Stimulated activated CD4-positive, alpha-beta T cell treated with anti-CD3 and anti-CD28 coated beads, Interleukin-4, amount 100 ng/mL, for 48 hours (primary cell): Measurements from ENCODE around the gene FNDC3B.

Experiments used
- DNase-seq, 2 donors: peaks; one replicate each; pipeline ENCODE4 v3.0.0-alpha.2; 2020; ENCODE audit warnings: low read depth in 2 of 2

The FNDC3B gene

DNA sequence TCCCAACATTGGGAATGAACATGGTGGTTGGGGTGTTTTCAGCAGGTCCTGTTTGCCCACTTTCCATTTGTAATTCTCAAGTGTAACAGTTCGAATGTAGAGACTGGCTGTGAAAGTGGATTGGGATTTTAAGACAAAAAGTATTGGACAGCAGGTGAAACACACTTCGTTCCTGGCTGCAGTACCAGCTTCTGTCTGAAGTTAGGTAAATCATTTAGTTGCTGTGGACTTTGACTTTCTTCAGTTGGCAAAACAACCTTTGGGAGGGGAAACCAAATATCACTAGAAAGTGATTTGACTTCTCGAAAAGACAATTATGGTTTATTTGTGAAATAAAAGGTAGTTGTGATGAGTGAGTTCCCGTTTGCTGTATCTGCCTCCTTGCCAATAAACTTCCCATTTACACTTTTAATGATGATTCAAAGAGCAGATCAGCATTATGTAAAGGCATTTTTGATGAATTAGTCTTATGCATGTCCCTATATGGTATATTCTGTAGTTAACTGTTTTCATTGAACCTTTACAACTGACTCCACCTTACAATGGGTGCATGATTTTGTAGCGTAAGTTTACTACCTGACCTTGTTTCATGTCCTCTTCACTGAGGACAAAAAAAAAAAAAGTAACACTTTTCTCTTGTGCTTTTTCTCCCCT is 34.0 kb downstream of the FNDC3B start:
- no peak for DNase-seq

DNA sequence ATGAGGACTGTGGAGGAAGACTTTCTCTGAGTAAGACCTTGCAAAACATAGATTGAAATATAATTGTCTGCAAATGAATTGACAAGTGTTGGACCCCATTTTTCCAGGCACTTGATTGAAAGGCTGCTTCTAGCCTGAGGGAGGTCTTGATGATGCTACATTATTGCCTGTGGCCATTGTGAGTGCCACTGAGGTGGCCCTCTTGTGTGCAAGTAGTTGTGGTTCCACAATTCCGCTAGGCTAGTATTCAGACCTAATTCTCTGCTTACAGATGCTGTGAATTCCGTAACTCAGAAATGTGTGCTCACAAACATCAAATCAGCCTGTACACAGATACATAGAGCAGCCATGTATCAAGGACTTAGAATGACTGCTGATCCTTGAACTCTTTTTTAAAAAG is 34.7 kb downstream of the FNDC3B start:
- DNase-seq, result no peak

DNA sequence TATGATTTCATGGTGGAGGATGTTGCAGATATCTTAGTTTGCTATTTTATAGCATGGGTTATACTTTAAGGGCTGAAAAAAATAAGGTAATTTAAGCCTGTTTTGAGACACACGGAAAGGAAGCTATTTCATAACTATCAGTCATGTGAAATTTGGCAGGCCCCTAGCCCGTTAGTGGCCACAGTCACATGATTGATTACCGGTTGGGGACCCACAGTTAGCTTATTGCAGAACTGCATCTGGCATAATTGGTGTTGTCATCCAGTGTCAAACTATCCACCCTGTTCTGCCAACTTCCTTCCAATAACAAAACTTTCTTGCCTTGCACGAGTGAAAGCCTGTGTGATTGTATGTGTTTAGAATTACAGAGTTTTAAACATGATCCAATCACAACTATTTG is 35.2 kb downstream of the FNDC3B start:
- no peak for DNase-seq

DNA sequence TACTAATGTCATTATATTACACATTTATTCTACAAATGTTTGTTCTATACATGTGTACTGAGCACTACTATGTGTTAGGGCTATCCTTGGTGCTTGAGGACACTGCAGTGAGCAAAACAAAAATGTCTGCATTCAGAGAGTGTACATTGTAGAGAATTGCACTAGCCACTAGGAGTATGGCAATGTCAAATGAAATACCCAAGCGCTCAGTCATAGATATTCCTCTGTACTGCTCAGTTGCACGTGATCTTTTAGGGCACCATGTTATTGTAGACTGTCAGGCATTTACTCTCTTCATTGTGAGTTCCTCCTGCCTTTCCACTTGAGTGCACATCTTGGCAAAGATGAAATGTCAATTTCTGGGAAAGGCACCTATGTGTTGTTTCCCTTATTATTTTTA is 36.8 kb downstream of the FNDC3B start:
- no peak for DNase-seq

DNA sequence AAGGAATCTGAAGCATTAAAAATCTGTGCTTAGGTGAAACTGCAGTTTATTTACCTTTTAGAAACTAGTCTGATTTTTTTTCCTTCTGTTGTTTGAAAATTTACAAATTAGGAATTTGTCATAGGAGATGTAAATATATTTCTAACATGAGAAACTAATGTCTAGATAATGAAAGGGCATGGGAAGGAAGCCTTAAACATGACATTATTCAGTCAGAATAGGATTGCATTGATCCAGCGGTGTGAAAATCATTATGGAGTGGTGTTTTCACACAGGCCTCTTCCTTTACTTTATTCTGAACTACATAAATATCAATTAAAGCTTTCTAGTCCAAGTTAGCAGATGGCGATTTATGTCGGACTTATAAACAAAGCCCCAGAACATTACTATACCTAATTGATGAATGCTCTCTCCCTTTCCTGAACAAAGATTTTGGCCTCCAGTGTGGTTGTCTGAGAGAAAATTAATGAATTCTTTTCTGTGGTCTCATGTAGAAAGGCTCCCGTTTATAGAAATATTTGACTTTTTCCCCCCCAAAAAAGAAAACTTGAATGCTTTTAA is 37.9 kb downstream of the FNDC3B start:
- DNase-seq, result no peak

DNA sequence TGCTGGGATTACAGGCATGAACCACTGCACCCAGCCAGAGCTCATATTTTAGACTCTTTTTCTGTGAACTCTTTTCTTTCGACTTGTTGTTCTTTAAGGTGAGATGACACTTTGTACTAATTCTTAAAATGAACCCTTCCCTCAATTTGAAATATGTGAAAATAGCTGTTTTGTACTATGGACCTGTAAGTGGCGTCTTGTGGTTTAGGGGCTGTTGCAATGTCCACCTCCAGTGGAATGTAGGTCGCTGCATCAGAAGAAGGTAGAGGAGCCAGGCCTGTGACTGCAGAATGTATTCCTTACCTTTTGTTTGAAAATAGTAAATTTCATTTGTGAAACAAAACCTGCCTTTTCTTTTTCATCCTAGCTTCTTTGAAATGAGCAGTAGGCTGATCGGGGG is 38.9 kb downstream of the FNDC3B start:
- DNase-seq, result no peak

DNA sequence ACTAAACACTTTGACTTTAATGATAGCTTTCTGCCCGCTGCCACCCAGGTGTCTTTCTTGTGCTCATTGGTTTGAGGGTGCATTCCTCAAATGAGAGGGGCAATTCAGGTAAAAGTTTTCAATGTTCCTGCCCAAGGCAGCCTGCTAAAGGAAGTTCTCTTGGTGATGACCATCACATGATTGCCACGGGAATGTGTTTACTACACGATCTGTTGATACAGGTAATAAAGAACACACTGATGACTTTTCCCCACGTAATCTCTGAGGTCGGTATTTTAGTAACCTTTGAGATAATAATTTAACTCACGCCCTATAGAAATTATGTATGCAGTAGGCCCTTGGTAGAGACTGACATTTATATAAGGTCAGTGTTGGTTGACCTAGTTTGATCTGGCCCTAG is 39.3 kb downstream of the FNDC3B start:
- no peak for DNase-seq

DNA sequence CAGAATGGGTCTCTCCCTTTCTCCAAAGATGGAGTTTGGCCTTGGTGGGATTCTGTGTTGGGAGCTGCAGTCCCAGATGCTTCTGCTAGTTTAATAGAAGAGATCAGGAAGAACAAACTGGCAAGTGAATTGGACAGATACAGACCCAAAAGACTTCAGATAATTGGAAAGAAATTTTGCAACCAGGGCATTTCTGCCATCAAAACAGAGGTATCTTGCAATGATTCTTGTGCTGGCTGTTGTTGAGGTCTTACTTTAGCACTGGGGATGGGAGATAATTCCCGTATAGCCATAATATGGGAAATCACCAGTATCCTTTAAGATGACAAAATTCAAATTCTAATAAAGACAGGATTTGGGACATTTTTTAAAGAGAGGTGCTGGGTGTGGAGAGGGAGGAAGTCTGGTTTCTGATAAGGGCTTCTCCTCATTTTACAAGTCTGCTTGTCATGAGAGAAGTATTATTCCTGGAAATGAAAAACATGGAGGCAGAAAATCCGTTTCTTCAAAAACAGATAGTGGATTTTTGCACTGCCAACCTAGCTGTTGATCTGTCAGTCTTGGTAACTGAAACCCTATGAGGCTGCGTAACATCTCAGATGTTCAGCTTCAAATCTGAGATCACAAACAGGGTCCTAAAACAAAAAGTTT is 40.1 kb downstream of the FNDC3B start:
- no peak for DNase-seq

DNA sequence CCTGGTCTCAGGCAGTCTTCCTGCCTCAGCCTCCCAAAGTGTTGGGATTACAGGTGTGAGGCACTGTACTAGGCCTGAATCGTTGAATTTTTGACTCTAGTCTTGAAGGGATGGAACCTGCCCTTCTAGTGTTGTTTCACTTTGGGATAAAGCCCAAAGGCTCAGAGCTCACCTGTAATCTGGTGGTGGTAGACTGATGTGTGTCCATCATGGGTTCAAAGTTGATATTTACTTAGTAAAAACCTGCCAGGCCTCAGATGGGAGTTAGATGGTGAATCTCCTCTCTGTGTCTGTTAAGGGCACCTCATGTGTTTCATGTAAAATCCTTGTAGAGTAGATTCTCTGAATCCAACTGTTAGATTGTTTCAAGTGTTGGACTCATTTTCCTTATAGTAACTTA is 41.1 kb downstream of the FNDC3B start:
- DNase-seq, result no peak

DNA sequence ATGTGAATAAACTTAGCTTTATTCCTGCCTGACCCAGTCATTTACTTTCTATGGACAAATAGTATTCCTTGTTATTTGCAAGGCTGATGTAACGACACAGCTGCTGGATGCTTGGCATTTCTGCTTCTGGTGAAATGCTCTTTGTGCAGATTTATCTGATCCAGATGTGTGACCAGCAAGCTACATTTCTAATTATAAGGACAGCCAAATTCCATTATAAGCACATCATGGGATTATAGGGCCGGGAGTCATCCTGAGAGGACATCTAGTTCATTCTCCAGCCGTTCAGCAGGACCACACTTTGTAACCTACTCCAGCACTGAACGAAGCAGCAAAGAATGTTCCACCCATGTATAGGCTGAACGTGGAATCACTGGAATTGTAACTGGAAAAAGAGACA is 42.9 kb downstream of the FNDC3B start:
- DNase-seq, result no peak

DNA sequence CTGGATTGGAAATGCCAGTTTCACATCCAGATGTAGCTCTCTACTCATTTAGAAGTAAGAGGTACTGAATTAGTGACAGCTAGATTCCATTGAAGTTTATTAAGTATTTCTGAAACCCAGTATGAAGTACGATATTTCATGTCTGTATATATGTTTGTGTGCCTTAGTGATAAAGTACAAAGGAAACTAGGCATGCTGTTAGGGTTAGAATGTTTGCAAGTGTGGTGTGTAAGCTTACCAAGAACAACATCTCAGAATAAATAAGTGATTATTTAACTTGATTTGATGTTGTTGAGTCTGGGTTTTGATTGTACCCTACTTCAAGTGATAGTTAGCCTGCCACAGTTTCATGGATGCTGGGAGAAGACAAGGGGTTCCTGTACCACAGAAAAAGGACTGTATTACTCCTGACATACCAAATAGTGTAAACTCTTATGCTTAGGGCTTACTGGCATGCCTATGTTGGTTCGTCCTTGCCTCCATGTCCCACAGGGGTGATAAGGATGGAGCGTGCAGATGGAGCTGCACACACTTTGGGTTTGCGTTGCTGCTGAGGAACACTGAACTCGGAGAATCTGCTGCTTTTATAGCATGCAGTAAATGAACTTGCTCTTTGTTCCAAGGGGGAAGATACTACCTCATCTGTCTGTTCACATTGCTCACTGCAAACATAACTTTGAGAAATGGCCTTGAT is 43.6 kb downstream of the FNDC3B start:
- no peak for DNase-seq

DNA sequence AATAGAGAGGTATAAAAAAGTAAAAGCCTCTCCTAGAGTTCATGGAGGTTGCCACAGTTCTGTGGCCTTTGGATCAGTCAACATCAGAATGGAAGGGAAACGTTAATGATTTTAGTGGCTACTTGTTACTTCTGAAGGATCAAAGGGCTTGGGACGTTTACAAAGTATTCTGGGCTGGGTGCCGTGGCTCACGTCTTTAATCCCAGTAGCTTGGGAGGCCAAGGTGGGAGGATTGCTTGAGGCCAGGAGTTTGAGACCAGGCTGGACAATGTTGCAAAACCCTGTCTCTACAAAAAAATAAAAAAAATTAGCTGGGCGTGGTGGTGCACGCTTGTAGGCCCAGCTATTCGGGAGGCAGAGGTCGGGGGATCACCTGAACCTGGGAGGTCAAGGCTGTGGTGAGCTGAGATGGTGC is 44.6 kb downstream of the FNDC3B start:
- DNase-seq, result no peak

DNA sequence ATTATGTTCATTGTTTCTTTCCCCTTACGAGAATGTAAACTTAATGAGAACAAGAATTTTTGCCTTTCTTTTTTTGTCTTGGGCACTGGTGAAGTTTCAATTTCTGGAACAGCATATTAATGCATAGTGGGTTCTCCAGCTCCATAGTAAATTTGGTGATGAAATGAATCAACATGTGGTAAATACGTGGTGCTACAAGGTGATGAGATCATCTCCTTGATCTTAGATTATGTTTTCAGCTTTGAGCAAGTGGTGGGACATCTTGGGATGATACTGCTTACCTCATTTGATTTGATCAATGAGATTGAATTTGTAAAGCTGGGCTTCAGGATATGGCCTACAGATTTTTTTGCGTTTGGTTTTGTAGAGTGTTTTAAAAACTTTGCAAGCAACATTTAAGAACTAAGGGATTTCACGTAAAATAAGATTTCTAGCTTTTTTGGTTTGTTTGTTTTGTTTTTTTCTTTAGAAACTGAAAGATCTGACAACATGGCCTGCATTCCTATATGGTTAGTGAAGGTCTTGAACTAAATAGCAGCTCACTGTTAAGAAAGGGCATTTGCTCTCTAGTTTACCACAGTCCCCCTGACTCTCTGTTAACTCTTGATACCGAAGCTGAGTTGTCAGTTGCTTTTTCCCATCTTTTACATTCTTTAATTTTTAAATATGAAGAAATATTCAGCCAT is 45.6 kb downstream of the FNDC3B start:
- no peak for DNase-seq

DNA sequence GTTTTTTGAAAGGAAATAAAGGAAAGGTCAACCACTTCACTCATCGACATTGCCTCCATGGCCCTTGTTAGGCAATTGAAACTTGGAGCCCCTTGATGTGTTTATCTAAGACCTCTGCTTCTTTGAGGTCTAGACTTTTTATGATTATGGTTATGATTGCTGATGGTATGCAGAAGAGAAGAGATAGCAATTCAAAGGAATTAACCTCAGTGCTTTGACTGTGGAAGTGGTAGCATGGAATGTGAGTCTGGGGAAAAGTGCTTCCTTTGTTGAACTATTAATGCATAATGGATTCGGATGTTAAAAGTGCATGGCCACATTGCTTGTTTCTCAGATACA is 46.1 kb downstream of the FNDC3B start:
- no peak for DNase-seq

DNA sequence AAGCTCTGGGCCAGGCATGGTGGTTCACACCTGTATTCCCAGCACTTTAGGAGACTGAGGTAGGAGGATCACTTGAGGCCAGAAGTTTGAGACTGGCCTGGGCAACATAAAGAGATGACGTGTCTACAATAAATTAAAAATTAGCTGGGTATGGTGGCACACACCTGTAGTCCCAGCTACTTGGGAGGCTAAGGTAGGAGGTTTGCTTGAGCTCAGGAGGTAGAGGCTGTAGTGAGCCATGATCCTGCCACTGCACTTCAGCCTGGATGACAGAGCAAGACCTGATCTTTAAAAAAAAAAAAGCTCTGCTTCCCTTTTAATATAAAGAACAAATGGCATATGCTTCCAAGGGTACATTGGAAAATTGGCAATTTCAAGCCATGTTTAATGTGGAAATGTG is 46.7 kb downstream of the FNDC3B start:
- no peak for DNase-seq

DNA sequence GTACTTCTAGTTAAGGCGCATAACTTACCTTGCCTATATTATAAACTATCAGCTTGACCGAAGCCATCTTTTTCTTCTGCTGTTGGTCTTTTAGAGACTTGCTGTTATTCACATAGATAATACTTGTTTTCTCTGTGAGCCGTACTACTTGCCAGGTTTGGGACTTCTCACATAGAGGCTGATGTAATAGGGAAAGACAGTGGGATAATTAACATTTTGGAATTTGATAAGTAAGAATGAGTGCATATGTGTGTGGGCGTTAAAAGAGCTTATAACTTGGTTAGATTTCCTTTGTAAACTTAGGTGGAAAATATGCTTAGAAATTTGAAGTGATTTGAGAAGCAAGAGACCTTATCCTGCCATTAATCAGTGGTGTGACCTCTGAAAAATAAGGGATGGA is 47.8 kb downstream of the FNDC3B start:
- DNase-seq, result no peak

DNA sequence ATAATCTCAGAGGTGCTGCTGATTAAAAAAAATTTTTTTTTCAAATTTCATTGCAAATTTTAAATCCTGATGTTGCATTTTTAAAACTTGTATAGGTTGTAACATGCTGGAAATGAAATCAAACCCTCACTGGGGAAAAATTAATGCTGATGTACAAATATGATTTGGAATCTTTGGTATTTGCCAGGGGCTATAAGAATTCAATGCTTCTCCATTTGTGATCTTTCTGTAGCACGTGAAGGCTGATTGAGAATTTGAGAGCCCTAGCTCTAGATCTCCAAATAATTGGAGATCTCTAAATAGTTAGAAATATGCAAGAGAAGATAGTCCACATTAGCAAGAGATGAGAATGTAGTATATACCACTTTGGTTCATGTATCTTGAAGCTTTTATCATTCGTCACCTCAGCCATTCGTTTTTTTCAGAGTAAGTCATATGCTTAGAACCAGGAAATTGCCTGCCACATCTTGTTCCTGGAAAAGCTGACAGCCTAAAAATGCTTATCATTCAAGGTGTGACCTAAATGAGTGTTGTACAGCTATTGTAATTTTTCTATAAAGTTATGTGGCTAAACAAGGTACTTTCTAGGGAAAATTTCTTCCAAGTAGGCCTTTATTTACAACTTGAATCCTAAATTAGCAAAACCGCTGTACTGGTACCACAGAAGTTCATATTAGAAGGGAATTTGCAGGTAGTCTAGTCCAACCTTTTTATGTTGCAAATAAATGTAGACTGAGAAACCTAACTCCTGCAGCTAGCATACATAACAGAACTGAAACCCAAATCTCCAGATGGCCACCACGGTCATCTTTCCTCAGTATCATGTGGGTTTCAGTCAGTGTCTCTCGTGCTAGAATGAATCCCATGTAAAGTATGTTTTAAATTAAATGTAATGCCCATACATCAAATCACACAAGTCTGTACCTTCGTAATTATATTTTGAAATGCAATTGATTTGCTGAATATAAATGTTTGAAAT is 48.5 kb downstream of the FNDC3B start:
- no peak for DNase-seq

DNA sequence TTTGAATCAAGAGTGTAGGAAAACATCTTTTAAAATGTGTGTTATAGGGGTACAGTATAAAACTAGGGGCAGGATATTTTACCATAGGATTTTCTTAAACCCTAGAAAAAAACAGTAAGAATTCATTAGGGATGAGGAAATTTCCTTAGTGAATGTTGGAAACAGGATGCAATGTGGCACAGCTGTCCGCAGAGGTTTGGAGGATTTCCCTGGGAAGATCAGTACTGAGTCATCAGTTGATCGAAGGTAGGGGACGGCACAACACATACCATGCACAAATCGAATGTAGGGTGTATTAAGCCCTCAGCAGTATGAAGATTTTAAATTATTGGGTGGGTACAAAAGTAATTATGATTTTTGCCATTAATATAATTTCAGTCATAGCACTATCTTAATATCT is 49.9 kb downstream of the FNDC3B start:
- DNase-seq, result no peak

DNA sequence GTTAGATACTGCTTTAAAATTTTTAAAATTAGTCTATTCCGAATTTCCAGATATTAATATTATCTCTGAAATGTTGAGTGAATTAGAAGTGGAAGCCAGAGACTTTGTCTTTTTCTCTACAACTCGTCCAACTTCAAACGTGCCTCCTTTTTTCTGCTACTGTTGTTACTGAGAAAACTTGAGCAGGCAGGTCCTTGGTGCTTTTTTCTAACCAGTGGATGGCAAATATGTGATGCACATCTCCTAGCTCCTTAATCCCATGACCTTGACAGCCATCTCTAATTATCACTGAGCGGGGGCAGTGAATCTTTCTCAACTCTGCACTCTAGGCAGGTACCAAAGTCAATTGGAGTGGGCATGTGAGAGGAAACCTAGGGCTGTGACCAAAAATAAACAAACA is 50.7 kb downstream of the FNDC3B start:
- no peak for DNase-seq

DNA sequence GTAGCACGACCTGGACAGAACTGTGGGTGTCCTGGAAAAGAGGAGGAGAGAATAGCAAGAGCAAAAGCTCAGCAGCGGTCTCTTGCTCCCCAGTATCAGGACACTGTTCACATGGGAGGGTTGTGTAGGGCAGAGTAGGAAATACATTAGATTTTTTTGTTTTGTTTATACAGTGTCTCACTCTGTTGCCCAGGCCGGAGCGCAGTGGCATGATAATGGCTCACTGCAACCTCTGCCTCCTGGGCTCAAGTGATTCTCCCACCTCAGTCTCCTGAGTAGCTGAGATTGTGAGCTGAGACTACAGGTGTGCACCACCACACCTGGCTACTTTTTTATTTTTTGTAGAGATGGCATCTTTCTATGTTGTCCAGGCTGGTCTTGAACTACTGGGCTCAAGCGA is 53.3 kb downstream of the FNDC3B start:
- DNase-seq, result no peak
